HT1080 (cell line): ENCODE data around the gene SIRT3. TPM values are rescaled to one million over a fixed set of nuclear protein-coding genes. Genes with fewer than 3 reads are reported as not detected.

ENCODE experiments used
- total RNA-seq: library from RNA; depleted of rRNA; stranded (reverse); fragments of >200 nt; shearing (Covaris generic); gene quantifications from 2 replicates; pipeline ENCODE4 v1.2.3, GENCODE V29; 2014; rRNA removed

The SIRT3 gene
- total RNA-seq, 1 experiment from 2014 or later = 10.0 TPM

Other genes starting within 250 kb of the SIRT3 start
- gene SCGB1C1, start 43.3 kb downstream of the SIRT3 start, total RNA-seq = not detected in 2 replicates
- gene BET1L, start 28.9 kb downstream of the SIRT3 start, total RNA-seq = 12.3 and 15.2 TPM in 2 replicates
- 205 and 220 TPM in 2 replicates for gene RIC8A, start 28.6 kb downstream of the SIRT3 start, total RNA-seq
- gene PSMD13, start 634 bp upstream of the SIRT3 start, total RNA-seq = 403 and 416 TPM in 2 replicates
- not detected in 2 replicates for gene NLRP6, start 42.1 kb upstream of the SIRT3 start, total RNA-seq
- 7.0 and 8.0 TPM in 2 replicates for gene PGGHG, start 52.8 kb upstream of the SIRT3 start, total RNA-seq
- not detected in 2 replicates for gene IFITM5, start 63.2 kb upstream of the SIRT3 start, total RNA-seq
- gene IFITM2, start 71.5 kb upstream of the SIRT3 start, total RNA-seq = 38.4 and 96.0 TPM in 2 replicates
- 4.6 and 5.4 TPM in 2 replicates for gene IFITM1, start 77.7 kb upstream of the SIRT3 start, total RNA-seq
- gene IFITM3, start 84.5 kb upstream of the SIRT3 start, total RNA-seq = 67.9 and 180 TPM in 2 replicates
- gene B4GALNT4, start 133.2 kb upstream of the SIRT3 start, total RNA-seq = 3.0 and 8.1 TPM in 2 replicates
- 12.0 and 13.1 TPM in 2 replicates for gene PKP3, start 157.9 kb upstream of the SIRT3 start, total RNA-seq
- 17.1 and 20.9 TPM in 2 replicates for gene SIGIRR, start 178.7 kb upstream of the SIRT3 start, total RNA-seq
- gene ANO9, start 205.7 kb upstream of the SIRT3 start, total RNA-seq = not detected in 2 replicates
- gene PTDSS2, start 213.9 kb upstream of the SIRT3 start, total RNA-seq = 24.7 and 29.7 TPM in 2 replicates